ENCODE data around the gene PDGFC. TPM values are rescaled to one million over a fixed set of nuclear protein-coding genes. Genes with fewer than 3 reads are reported as not detected.

The PDGFC gene
- total and polyA plus RNA-seq, 2 of the 8 experiments (the other 6 are each of a cell fraction or from before 2014, with no cell fraction given), result 0.65 to 2.7 TPM

- WGBS, 2 experiments (ENCODE audit: extremely low coverage in 1 of 2, insufficient coverage in 1 of 2, insufficient read length in 1 of 2, insufficient replicate concordance in 2 of 2, low coverage in 1 of 2, low lambda C conversion rate in 2 of 2, missing lambda C conversion rate in 1 of 2), result 91% methylated on average over 2 of the region's 2 CpGs; no CpG with 5 or more reads in 1 of the 2 experiments
- Histone ChIP-seq H3K23me2 (ENCODE audit: low read depth, low read length) (no peaks in the 10 kb centered on the region), H2BK5ac (ENCODE audit: low read depth, low read length) (no peak overlapping the region), H3K14ac (ENCODE audit: insufficient read length) (no peak overlapping the region), H3K4me3 (ENCODE audit: extremely low read depth in 1 of 4, insufficient read depth in 2 of 4, low read depth in 3 of 4, low read length in 4 of 4) (no peak overlapping the region), H4K8ac (ENCODE audit: extremely low read depth, insufficient read depth, low read length) (no peak overlapping the region), H3K27ac (ENCODE audit: low read depth, low read length) (no peak overlapping the region), H3K27me3 (replicated peaks in 1 of 4; ENCODE audit: control insufficient read depth in 3 of 4, extremely low read depth in 1 of 4, insufficient read depth in 3 of 4, low read length in 3 of 4) (no peaks in the 10 kb centered on the region), H4K20me1 (replicated peaks in 1 of 2; ENCODE audit: control insufficient read depth in 1 of 2, insufficient read depth in 2 of 2, low read length in 2 of 2) (no peaks in the 10 kb centered on the region), H3K56ac (replicated peaks; ENCODE audit: insufficient read length, low read depth, low read length) (no peak overlapping the region), H3K4me2 (ENCODE audit: insufficient read depth in 1 of 2, low read depth in 2 of 2, low read length in 2 of 2) (no peak overlapping the region), H2BK20ac (ENCODE audit: low read length) (no peak overlapping the region), H3K9ac (replicated peaks in 1 of 4; ENCODE audit: extremely low read depth in 1 of 4, low read depth in 3 of 4, low read length in 3 of 4) (no peak overlapping the region), H2AK5ac (ENCODE audit: low read depth, low read length) (no peak overlapping the region), H2BK12ac (ENCODE audit: low read depth, low read length) (no peak overlapping the region), H3K36me3 (ENCODE audit: control insufficient read depth in 2 of 4, insufficient read depth in 4 of 4, low read length in 3 of 4) (no peaks in the 10 kb centered on the region), H3K23ac (ENCODE audit: insufficient read length) (no peak overlapping the region), H2AFZ (ENCODE audit: low read length) (no peak overlapping the region), H2BK15ac (ENCODE audit: low read length) (no peak overlapping the region), H4K5ac (ENCODE audit: insufficient read length, low read depth, low read length) (no peak overlapping the region), H4K91ac (replicated peaks; ENCODE audit: insufficient read length, low read length) (no peak overlapping the region), H3K79me2 (ENCODE audit: control insufficient read depth in 1 of 2, insufficient read depth in 2 of 2, low read length in 2 of 2) (no peaks in the 10 kb centered on the region), H3K4me1 (replicated peaks in 1 of 4; ENCODE audit: control insufficient read depth in 3 of 4, insufficient read depth in 4 of 4, low read length in 3 of 4) (peaks cover 0 to 10% (median 5%) of the 10 kb centered on the region in 4 experiments; a peak in 3 of 7 replicates), H3K9me3 (ENCODE audit: insufficient read depth in 2 of 2, low read depth in 1 of 2, low read length in 1 of 2) (no peaks in the 10 kb centered on the region), H3K79me1 (ENCODE audit: low read depth, low read length) (no peaks in the 10 kb centered on the region), H3K18ac (ENCODE audit: extremely low read depth, low read length) (no peak overlapping the region), H3K4ac (replicated peaks; ENCODE audit: insufficient read length, low read depth, low read length) (no peak overlapping the region), H2BK120ac (replicated peaks; ENCODE audit: low read depth, low read length) (no peak overlapping the region)
- ChIA-PET CTCF (ENCODE audit: partially characterized antibody) (no interaction called here), POLR2A (ENCODE audit: partially characterized antibody) (no interaction called here)
- FAIRE-seq (no peak), DNase-seq (ENCODE audit: low read depth in 1 of 2, low spot score in 2 of 2) (no peak)
- TF ChIP-seq NRF1 (IDR thresholded peaks at IDR 0.05; ENCODE audit: low read depth, low read length) (no peak), SAP30 (IDR thresholded peaks at IDR 0.05; ENCODE audit: insufficient read depth, insufficient replicate concordance, low read length) (no peak), CHD2 (IDR thresholded peaks at IDR 0.05; ENCODE audit: low read length) (no peak), CTBP2 (IDR thresholded peaks at IDR 0.05; ENCODE audit: borderline replicate concordance, insufficient read depth, insufficient read length, low read length) (no peak), TCF12 (IDR thresholded peaks at IDR 0.05; ENCODE audit: low read depth, low read length) (no peak), TEAD4 (IDR thresholded peaks at IDR 0.05; ENCODE audit: low read depth, low read length) (no peak), ASH2L (IDR thresholded peaks at IDR 0.05; ENCODE audit: low read length) (no peak), CEBPB (IDR thresholded peaks at IDR 0.05; ENCODE audit: low read depth, low read length) (no peak), KDM1A (IDR thresholded peaks at IDR 0.05; ENCODE audit: borderline replicate concordance, low read length) (no peak)
Observed at GRCh38 chr4:156770140-156770539, 201.5 kb downstream of the PDGFC start.
